SU-DHL-6 (cell line): ENCODE results near the gene RBMS2.

Experiments used
- H2AFZ ChIP-seq: fragments of 200-600 bp; sonication (generic); 2 replicates; pipeline ENCODE4 v1.6.1; 2014; ENCODE audit warnings: low read depth, mild to moderate bottlenecking, moderate library complexity, mixed read lengths, antibody characterized with exemption, low read length; ENCODE audit not compliant: severe bottlenecking
- H3F3A ChIP-seq: fragments of 200-600 bp; shearing (Covaris generic); 2 replicates; pipeline ENCODE4 v1.6.0; 2016; ENCODE audit warnings: antibody characterized with exemption, mild to moderate bottlenecking; ENCODE audit not compliant: insufficient read depth
- H3K27ac ChIP-seq: fragments of 200-600 bp; sonication (generic); 2 replicates; pipeline ENCODE4 v1.5.1; 2016; ENCODE audit warnings: low read depth, mild to moderate bottlenecking, low read length, moderate library complexity, mixed read lengths
- H3K27me3 ChIP-seq: fragments of 200-600 bp; sonication (generic), shearing (Covaris generic); 2 replicates; pipeline ENCODE4 v1.6.0; 2014; ENCODE audit warnings: mild to moderate bottlenecking, low read length
- H3K36me3 ChIP-seq: fragments of 200-600 bp; sonication (generic); 2 replicates; pipeline ENCODE4 v1.6.1; 2014; ENCODE audit warnings: mild to moderate bottlenecking, low read length, mixed read lengths
- H3K4me2 ChIP-seq: fragments of 300-600, 200-600 bp; shearing (Covaris generic), sonication (generic); 2 replicates; pipeline ENCODE4 v1.6.0; 2014; ENCODE audit warnings: low read length, low read depth, mild to moderate bottlenecking; ENCODE audit not compliant: poor library complexity, severe bottlenecking
- H3K4me3 ChIP-seq: fragments of 200-600 bp; sonication (generic); 2 replicates; pipeline ENCODE4 v1.5.1; 2014; ENCODE audit warnings: antibody characterized with exemption, low read length, mild to moderate bottlenecking, mixed read lengths; ENCODE audit not compliant: insufficient read depth, poor library complexity, severe bottlenecking
- H3K79me2 ChIP-seq: fragments of 200-600 bp; sonication (generic); 2 replicates; pipeline ENCODE4 v1.6.1; 2014; ENCODE audit warnings: mild to moderate bottlenecking, low read length, moderate library complexity; ENCODE audit not compliant: insufficient read depth
- H3K9ac ChIP-seq: fragments of 200-600 bp; sonication (generic); 2 replicates; pipeline ENCODE4 v1.7.0; 2014; ENCODE audit warnings: mild to moderate bottlenecking, low read length
- H3K9me2 ChIP-seq: fragments of 200-600 bp; sonication (generic); replicated peaks from 2 replicates; pipeline ENCODE4 v1.6.1; 2014; ENCODE audit warnings: low read length; ENCODE audit not compliant: insufficient read depth
- H3K9me3 ChIP-seq: fragments of 200-600 bp; sonication (generic); 2 replicates; pipeline ENCODE4 v1.6.1; 2014; ENCODE audit warnings: low read length, mixed read lengths; ENCODE audit not compliant: insufficient read depth
- H4K20me1 ChIP-seq: fragments of 200-600 bp; sonication (generic); 2 replicates; pipeline ENCODE4 v1.6.1; 2014; ENCODE audit warnings: low read depth, mild to moderate bottlenecking, antibody characterized with exemption, low read length, moderate library complexity, mixed read lengths
- EZH2phosphoT487 ChIP-seq: fragments of 200-600 bp; sonication (generic), shearing (Covaris generic); conservative IDR thresholded peaks from 2 replicates; pipeline ENCODE4 v1.6.1; 2018; ENCODE audit warnings: mild to moderate bottlenecking, antibody characterized with exemption, low read length, moderate library complexity, mixed read lengths
- TF ChIP-seq, protein P1 (sequence below): fragments of 200-600 bp; sonication (generic); IDR thresholded peaks from one replicate; pipeline ENCODE4 v1.5.1; 2017; ENCODE audit warnings: antibody characterized with exemption, mild to moderate bottlenecking, low read length, moderate library complexity; ENCODE audit not compliant: insufficient read depth, poor library complexity, severe bottlenecking

Gene RBMS2, protein sequence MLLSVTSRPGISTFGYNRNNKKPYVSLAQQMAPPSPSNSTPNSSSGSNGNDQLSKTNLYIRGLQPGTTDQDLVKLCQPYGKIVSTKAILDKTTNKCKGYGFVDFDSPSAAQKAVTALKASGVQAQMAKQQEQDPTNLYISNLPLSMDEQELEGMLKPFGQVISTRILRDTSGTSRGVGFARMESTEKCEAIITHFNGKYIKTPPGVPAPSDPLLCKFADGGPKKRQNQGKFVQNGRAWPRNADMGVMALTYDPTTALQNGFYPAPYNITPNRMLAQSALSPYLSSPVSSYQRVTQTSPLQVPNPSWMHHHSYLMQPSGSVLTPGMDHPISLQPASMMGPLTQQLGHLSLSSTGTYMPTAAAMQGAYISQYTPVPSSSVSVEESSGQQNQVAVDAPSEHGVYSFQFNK

DNA sequence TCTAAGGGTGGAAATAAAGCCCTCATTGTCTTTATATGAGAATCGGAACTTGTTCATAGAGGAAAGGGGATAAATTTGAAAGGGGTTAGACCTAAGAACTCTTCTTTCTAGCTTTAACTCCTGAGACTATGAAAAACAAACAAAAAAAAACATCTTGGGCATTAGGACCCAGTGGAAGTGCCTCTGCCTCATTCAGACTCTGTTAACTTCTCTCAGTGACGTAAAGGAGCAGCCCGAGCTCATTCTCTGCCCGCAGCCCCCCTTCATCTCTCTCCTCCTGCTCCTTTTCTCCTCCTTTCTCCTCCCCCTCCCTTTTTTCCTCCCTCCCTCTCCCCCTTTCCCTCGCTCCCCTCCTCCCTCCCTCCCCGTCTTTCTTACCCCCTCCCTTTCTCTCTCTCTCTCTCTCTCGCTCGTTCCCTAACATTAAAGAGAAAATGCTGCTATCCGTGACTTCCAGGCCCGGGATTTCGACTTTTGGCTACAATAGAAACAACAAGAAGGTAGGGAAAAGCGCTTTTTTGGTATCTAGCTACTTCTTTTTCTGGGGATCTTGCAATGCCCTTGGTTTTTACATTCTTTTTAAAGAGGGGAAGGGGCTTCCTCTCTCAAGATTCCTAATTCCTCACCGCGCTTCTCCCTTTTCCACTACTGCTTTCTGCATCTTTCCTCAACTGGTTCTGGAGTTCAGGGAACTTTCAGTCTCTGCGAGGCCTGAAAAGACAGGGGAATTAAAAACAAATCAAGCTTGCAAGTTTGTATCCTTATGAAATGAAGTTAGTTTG is at the start of gene RBMS2:
TSS of gene RBMS2 (plus strand) at position 231 of the 782 bp plus-strand sequence. CDS start at position 435, 204 bp downstream.
- Histone ChIP-seq H3K4me2 (peak within 1 kb of the TSS; percentile 50), H4K20me1 (no peaks in the 10 kb centered on the region), H3K27ac (no peak within 1 kb of the TSS), H3K4me3 (peak within 1 kb of the TSS; percentile 43), H3F3A (no peaks in the 10 kb centered on the region), H3K9me2 (no peaks in the 10 kb centered on the region), H2AFZ (peak within 1 kb of the TSS; percentile 64), H3K27me3 (no peaks in the 10 kb centered on the region), H3K79me2 (no peaks in the 10 kb centered on the region), H3K9me3 (no peaks in the 10 kb centered on the region), H3K36me3 (no peaks in the 10 kb centered on the region), H3K9ac (peak within 1 kb of the TSS; percentile 46)
- TF ChIP-seq, protein P1, sequence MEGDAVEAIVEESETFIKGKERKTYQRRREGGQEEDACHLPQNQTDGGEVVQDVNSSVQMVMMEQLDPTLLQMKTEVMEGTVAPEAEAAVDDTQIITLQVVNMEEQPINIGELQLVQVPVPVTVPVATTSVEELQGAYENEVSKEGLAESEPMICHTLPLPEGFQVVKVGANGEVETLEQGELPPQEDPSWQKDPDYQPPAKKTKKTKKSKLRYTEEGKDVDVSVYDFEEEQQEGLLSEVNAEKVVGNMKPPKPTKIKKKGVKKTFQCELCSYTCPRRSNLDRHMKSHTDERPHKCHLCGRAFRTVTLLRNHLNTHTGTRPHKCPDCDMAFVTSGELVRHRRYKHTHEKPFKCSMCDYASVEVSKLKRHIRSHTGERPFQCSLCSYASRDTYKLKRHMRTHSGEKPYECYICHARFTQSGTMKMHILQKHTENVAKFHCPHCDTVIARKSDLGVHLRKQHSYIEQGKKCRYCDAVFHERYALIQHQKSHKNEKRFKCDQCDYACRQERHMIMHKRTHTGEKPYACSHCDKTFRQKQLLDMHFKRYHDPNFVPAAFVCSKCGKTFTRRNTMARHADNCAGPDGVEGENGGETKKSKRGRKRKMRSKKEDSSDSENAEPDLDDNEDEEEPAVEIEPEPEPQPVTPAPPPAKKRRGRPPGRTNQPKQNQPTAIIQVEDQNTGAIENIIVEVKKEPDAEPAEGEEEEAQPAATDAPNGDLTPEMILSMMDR = no peak
- TF ChIP-seq EZH2phosphoT487 = no peak

DNA sequence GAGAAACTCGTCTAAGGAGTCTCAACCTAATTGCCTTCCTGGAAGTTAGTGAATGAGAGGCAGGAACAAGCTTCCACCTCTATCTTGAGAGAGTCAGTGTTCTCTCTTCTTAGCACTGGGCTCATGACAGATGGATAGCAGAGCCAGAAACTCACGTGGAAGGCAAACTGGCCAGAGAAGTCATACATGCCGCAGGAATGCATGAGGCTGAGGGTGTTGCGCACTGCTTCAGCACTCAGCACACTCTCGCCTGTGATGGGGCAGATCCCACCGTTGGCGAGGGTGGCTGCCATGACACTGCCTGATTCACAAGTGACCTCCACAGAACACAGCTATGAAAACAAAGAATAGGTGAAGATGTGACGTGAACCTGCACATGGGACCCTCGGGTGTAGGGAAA is 47.2 kb upstream of the RBMS2 start:
- no peak overlapping the region for H3K4me2 ChIP-seq

DNA sequence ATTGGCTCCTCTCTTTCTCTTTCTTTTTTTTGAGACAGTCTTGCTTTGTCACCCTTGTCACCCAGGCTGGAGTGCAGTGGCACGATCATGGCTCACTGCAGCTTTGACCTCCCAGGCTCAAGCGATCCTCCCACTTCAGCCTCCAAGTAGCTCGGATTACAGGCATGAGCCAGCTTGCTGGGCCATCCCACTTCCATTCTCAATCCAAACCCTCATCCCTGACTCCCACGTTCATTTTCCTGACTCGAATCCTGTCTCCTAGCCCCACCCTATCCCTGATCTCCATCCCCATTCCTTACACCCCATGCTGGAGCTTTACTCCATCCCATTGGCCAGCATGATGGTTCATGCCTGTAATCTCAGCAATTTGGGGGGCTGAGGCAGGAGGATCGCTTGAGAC is 45.5 kb upstream of the RBMS2 start:
- H3K9ac ChIP-seq = no peak overlapping the region
- H4K20me1 ChIP-seq = no peaks in the 10 kb centered on the region
- no peak overlapping the region for H3K4me2 ChIP-seq
- H3K27ac ChIP-seq = no peak overlapping the region
- TF ChIP-seq, protein P1 = no peak
- no peak for TF ChIP-seq EZH2phosphoT487
- no peak overlapping the region for H3K4me3 ChIP-seq
- H2AFZ ChIP-seq = no peak overlapping the region
- no peaks in the 10 kb centered on the region for H3K9me3 ChIP-seq
- H3K79me2 ChIP-seq = peaks cover 5% of the 10 kb centered on the region; the same call in 1 of the 2 replicates
- no peaks in the 10 kb centered on the region for H3K27me3 ChIP-seq
- H3K9me2 ChIP-seq = no peaks in the 10 kb centered on the region
- peaks cover 4% of the 10 kb centered on the region; the same call in 1 of the 2 replicates for H3F3A ChIP-seq
- no peaks in the 10 kb centered on the region for H3K36me3 ChIP-seq

More for the DNA sequence above, 47.2 kb upstream of the RBMS2 start:
- Histone ChIP-seq H3K9me2 (no peaks in the 10 kb centered on the region), H2AFZ (no peak overlapping the region), H4K20me1 (no peaks in the 10 kb centered on the region), H3K79me2 (peaks cover 22% of the 10 kb centered on the region), H3K36me3 (no peaks in the 10 kb centered on the region), H3K9ac (no peak overlapping the region), H3F3A (peaks cover 4% of the 10 kb centered on the region; the same call in 1 of the 2 replicates), H3K27ac (no peak overlapping the region), H3K9me3 (no peaks in the 10 kb centered on the region), H3K4me3 (no peak overlapping the region), H3K27me3 (no peaks in the 10 kb centered on the region)
- TF ChIP-seq, protein P1 = no peak
- TF ChIP-seq EZH2phosphoT487 = no peak
